Heart left ventricle (tissue), 13 donors: ENCODE results near the gene RPTOR.

ENCODE experiments used
- POLR2A ChIP-seq, 2 donors: fragments of 450-650 bp; IDR thresholded peaks; one replicate each; pipeline ENCODE4 v1.6.1; 2017; ENCODE audit warnings: antibody characterized with exemption in 2 of 2, mild to moderate bottlenecking in 2 of 2, moderate library complexity in 2 of 2
- TF ChIP-seq, protein P1 (sequence below), 12 donors: fragments of 200-600 bp; sonication (generic) in 4 of 12; IDR thresholded peaks; one replicate each; pipeline versions ENCODE4 v1.5.0 to v1.8.0; 2018 to 2022; ENCODE audit warnings: antibody characterized with exemption in 12 of 12, mild to moderate bottlenecking in 5 of 12
- donor health status: ischemic (EF 13 %, LVEDD 7.1; RV severe dilation, severe dysfunction).
- donor health status: DM: no; HTN: yes; CAD: no.
- donor health status: DM: no; HTN: no; CAD: no.
- donor health status: ischemic (EF 25% LVEDD 6.9; RV normal size, moderate dysfunction).
- donor health status: ischemic (EF 25% LVEDD 5.7; RV mildly dilated, moderate dysfunction).
- donor health status: ischemic (EF 35%, LVEDD 5.7; RV mildly dilated, moderate dysfunction).
- donor health status: nonischemic (EF 11% LVEDD 7.7; RV severe dilation, severe dysfunction).
- donor health status: DM: yes; HTN: yes; CAD: no.
- donor health status: PGD.
- donor health status: ischemic (EF 29% LVEDD 5.4; RV normal size, mild dysfunction).
- donor health status: nonischemic (EF 23%, LVEDD 6.1; RV moderate dilation, normal function).

DNA sequence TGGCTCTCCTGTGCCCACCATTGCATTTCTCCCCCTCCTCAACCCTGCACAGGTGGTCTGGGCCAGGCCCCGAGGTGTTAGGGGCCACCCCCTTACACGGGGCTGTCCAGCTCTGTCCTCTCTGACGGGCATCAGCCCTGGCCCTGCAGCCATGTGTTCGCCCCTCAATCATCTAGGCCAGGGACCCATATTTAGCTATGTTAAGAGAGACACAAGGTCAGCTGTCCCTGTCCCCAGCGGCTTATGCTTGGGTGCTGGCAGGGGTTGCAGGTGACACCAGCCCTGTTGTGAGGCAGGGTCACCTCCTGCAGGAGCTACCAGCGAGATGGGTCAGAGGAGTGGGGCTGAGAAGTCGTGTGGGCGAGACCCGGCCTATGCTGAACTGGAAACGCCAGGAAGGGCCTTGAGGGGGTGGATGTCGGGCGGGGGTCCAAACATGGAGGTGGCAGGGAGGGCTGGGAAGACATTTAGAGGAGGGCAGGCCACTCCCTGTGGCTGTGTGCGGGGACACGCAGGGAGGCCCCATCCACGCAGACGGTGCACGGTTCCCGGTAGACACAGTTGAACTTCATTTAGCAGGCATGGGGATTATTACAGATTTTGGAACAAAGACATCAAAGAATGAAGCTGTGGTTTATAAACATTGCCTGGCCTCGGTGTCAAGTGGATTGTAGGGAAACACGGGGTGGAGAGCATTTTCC lies 313.8 kb downstream of the RPTOR start:
- TF ChIP-seq, protein P1, sequence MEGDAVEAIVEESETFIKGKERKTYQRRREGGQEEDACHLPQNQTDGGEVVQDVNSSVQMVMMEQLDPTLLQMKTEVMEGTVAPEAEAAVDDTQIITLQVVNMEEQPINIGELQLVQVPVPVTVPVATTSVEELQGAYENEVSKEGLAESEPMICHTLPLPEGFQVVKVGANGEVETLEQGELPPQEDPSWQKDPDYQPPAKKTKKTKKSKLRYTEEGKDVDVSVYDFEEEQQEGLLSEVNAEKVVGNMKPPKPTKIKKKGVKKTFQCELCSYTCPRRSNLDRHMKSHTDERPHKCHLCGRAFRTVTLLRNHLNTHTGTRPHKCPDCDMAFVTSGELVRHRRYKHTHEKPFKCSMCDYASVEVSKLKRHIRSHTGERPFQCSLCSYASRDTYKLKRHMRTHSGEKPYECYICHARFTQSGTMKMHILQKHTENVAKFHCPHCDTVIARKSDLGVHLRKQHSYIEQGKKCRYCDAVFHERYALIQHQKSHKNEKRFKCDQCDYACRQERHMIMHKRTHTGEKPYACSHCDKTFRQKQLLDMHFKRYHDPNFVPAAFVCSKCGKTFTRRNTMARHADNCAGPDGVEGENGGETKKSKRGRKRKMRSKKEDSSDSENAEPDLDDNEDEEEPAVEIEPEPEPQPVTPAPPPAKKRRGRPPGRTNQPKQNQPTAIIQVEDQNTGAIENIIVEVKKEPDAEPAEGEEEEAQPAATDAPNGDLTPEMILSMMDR (IDR thresholded peaks at IDR 0.05): no peak
- no peak for TF ChIP-seq POLR2A (IDR thresholded peaks at IDR 0.05)
